HK-2 (cell line): ENCODE results near the gene THAP3.

Experiments
- DNase-seq: peaks from one replicate; pipeline ENCODE4 v3.0.0-alpha.2; 2018; ENCODE audit not compliant: unreplicated experiment

THAP3 gene

GRCh38 chr1:6673816-6674398 lies 49.2 kb downstream of the THAP3 start:
- DNase-seq = no peak

GRCh38 chr1:6674771-6675170 lies 50.1 kb downstream of the THAP3 start:
- DNase-seq = no peak

- DNase-seq = no peak
Observed at GRCh38 chr1:6675941-6676340, 51.3 kb downstream of the THAP3 start.
